Measurements from ENCODE around the gene CSNK1D.

Gene CSNK1D

GRCh38 chr17:82273327-82274133 lies at the start of gene CSNK1D:
Gene CSNK1D, minus strand, starts transcription at chr17:82273700. Its CDS starts 319 bp downstream, at chr17:82273381.
- DNase-seq (ENCODE audit: low read depth in 2 of 2), result peak; percentile 89 to 90

- DNase-seq (ENCODE audit: low read depth in 2 of 2), result no peak
These were observed 49.3 kb upstream of the CSNK1D start for GRCh38 chr17:82322526-82323453.

GRCh38 chr17:82321947-82322466 lies 48.5 kb upstream of the CSNK1D start:
- DNase-seq (ENCODE audit: low read depth in 2 of 2), result no peak

DNA sequence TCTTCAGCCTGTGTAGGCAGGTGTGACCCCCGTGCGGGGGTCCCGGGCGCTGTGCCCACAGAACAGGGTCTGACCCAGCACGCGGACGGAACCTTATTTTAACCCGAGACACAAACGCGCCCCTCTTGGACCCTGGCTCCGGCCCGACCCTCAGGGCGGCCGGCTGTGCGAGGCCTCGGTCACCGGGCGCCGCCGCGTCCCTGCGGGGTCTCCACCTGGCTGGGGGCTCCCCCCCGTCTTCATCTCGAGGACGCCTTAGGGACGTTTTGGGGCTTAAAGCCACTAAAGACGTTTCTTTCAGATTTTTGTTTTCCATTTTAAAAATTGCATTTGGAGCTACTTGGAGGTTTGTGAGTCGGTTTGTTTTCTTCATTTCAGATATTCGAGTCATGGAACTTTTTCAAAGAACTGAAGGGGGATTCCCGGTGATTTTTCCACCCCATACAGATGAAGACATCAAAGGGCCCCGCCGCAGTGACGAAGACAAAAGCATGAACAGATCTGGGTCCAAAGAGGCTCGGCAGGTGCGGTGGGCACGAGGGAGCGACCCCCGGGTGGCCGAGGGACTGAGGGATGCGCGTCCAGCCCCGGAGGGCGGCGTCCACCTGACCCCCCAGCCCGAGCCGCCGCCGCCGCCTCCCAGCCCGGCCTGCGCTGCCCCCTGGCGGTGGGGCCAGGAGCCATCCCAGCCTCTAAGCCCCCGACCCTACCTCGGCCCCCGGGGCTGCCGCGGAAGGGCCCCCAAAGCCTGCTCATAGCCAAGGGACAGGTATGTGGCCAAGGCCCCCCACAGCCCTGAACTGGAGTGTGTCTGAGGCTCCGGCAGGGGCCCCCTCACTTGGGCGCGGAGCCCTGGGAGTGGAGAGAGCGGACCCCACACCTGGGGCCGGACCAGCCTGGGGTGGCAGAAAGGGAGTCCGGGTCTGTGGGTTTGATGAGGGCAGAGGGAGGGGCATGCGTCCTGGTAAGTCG lies 47.7 kb upstream of the CSNK1D start:
- peak; percentile 56 to 65 for DNase-seq (ENCODE audit: low read depth in 2 of 2)

GRCh38 chr17:82320140-82320840 lies 46.8 kb upstream of the CSNK1D start:
- no peak for DNase-seq (ENCODE audit: low read depth in 2 of 2)

DNA sequence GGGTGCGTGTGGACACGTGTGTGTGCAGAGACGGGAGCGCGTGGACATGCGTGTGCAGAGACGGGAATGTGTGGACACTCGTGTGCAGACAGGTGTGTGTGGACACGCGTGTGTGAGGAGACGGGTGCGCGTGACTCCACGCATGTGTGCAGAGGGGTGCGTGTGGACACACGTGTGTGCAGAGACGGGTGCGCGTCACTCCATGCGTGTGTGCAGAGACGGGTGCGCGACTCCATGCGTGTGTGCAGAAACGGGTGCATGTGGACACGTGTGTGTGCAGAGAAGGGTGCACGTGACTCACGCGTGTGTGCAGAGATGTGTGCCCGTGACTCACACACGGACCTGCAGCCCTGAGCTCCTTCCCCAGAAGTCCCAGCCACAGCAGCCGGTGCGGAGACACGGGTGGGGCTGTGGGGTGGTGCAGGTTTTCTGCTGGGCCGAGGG lies 46.1 kb upstream of the CSNK1D start:
- no peak for DNase-seq (ENCODE audit: low read depth in 2 of 2)

- no peak for DNase-seq (ENCODE audit: low read depth in 2 of 2)
These were observed 45.5 kb upstream of the CSNK1D start for GRCh38 chr17:82318772-82319606.

- no peak for DNase-seq (ENCODE audit: low read depth in 2 of 2)
These were observed 44.6 kb upstream of the CSNK1D start for GRCh38 chr17:82318169-82318498.

GRCh38 chr17:82317394-82318168 lies 44.1 kb upstream of the CSNK1D start, which contains the start of gene CD7:
Gene CD7, minus strand, starts transcription at chr17:82317608. Its CDS starts 113 bp downstream, at chr17:82317495.
- DNase-seq (ENCODE audit: low read depth in 2 of 2), result peak in 1 of 2 donors; percentile 71

DNA sequence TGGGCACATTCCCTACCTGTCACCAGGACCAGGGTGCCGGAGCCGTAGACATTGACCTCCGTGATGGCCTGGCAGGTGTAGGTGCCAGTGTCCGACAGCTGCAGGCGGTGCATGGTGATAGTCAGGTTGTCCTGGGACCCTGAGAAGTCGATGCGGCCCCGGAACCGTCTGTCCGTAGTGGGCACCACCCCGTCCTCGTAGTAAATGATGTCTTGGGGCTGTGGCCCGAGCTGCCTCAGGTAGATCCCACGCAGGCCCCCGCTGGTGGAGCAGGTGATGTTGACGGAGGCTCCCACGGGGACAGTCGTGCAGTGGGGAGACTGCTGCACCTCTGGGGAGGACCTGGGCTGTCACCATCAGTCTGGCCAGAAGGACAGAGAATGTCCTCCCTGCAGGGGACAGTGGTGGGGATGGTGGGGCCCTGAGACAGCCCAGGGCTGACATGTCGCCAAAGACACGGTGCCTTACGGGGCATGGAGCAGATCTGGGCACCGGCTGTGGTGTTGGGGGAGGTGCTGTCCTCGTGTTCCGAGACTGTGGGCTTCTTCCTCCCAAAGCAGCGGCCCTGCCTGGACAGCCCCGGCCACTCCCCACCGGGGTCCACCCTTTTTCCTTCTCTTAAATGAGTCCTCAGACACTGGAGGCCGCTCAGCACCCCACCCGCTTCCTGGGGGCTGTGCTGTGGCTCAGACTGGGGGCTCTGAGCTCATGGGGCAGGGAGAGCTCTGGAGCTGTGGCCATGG lies 43.3 kb upstream of the CSNK1D start:
- DNase-seq (ENCODE audit: low read depth in 2 of 2), result no peak

GRCh38 chr17:82315703-82316358 lies 42.3 kb upstream of the CSNK1D start:
- DNase-seq (ENCODE audit: low read depth in 2 of 2), result no peak

DNA sequence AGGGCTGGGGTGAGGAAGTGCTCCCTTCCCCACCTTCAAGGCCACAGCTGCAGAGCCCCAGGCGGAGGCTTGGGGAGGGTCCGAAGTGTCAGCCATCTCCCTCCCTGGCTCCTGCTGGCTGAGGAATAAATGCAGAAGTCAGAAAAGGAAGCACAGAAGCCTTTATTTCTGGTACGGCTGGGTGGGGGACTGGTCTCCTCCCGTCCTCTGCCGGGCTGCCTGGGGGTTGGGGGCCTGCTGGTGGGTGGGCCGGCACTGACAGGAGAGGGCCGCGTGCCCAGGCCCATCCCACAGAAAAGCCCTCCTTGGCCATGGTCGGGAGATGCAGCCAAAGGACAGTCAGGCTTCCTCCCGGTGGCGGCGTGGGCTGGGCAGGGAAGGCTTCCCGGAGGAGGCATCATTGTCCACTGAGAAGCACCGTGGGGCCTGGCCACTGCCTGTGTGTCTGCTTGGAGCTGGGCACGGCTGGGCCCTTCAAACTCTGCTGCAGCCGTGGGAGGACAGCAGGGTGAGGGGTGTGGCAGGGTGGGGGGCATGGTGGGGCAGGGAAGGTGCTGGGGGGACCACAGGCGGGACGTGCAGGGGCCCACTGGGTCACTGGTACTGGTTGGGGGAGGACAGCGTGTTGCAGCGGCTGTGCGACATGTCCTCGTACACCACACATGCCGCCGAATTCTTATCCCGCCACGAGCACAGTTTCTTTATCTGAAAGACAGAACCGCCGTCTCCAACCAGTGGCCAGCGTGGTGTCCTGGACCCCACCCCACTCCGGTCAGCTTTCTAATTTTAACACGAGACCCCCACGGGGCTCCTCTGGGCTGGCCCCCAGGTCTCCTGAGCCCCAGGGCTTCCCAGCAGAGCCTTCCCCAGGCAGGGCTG lies 41.5 kb upstream of the CSNK1D start:
- DNase-seq (ENCODE audit: low read depth in 2 of 2), result no peak

GRCh38 chr17:82314012-82314726 lies 40.7 kb upstream of the CSNK1D start:
- no peak for DNase-seq (ENCODE audit: low read depth in 2 of 2)

DNA sequence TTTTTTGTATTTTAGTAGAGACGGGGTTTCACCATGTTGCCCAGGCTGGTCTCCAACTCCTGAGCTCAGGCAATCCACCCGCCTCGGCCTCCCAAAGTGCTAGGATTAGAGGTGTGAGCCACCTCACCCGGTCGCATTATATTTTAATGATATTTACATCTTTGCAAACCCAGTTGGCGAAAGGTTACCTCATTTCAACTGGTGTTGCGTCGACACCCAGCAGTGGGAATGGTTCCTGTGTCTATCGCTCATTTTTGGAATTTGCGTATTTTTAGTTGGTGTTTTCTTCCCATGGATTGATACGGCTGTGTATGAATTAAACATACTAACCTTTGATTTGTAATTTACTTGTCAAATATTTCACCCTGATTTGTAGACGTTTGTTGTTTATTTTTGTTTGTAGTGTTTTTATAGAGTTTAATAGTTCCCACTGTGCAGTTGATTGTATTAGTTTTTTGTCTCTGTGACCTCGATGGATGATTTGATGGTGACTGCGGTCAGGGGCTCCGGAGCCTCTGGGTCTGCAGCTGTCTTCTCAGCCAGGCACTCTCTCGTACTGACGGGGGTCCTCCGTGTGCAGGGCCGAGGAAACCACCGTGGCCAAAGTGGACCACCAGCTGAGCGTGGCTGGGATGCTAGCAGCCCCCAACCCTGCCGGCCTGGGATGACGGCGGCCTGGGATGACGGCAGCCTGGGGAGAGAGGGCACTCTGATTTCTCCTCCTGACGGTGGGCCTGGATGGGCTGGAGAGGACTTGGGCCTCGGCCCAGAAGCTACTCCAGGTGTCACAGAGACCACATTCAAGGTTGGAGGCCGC lies 39.9 kb upstream of the CSNK1D start:
- no peak for DNase-seq (ENCODE audit: low read depth in 2 of 2)

DNA sequence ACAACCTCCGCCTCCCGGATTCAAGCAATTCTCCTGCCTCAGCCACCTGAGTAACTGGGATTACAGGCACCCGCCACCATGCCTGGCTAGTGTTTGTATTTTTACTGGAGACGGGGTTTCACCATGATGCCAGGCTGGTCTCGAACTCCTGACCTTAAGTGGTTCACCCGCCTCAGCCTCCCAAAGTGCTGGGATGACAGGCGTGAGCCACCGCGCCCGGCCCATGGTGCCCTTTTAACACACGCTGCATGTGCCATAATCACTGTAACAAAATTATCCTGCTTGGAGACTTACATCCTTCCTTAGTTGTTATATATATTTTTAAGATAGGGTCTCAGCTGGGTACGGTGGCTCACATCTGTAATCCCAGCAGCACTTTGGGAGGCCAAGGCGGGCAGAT lies 38.5 kb upstream of the CSNK1D start:
- DNase-seq (ENCODE audit: low read depth in 2 of 2), result no peak
